ENCODE measurements around the gene CHAF1B.

GRCh38 chr21:36431252-36431651, 46.1 kb downstream of the CHAF1B start:
- TF ChIP-seq CTCF (IDR thresholded peaks at IDR 0.05; ENCODE audit: low read depth, low read length, poor library complexity, severe bottlenecking), result no peak
- no peak for TF ChIP-seq EZH2phosphoT487 (IDR thresholded peaks at IDR 0.05; ENCODE audit: borderline replicate concordance, low read length)

All from DOHH2 (cell line).